ENCODE measurements around the gene GRK7. TPM values are rescaled to one million over a fixed set of nuclear protein-coding genes. Genes with fewer than 3 reads are reported as not detected.
"Not testable (repeated sequence)": the region's sequence is repeated elsewhere in the genome, so short reads cannot be mapped to it uniquely, and the experiment has no call there.

Gene GRK7
- total and polyA plus RNA-seq, 11 donors: 0.06 to 0.13 TPM; not detected in 9

DNA sequence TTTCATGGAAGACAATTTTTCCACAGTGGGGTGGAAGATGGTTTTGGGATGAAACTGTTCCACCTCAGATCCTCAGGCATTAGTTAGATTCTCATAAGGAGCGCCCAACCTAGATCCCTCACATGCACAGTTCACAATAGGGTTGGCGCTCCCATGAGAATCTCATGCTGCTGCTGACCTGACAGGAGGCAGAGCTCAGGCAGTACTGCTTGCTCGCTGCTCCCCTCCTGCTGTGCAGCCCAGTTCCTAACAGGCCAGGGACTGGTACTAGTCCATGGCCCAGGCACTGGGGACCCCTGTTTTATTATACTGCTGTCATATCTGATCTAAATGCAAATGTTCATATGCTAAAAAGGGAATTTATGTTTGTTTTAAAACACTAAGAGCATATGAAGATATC is 9.8 kb upstream of the GRK7 start:
- 91 to 96% (median 94%) methylated on average over 3 of the region's 3 CpGs for WGBS, 4 donors
- intact Hi-C loops (cut with DNase I): no loop called here
- no peak overlapping the region for H3K4me3 ChIP-seq
- no peaks in the 10 kb centered on the region for H3K27me3 ChIP-seq
- H3K4me1 ChIP-seq: no peaks in the 10 kb centered on the region
- H3K9me3 ChIP-seq: no peaks in the 10 kb centered on the region
- no peak for DNase-seq
- no peak for ATAC-seq
- H3K36me3 ChIP-seq: peaks cover 0 to 48% (median 20%) of the 10 kb centered on the region in 9 donors
- TF ChIP-seq, protein P1, sequence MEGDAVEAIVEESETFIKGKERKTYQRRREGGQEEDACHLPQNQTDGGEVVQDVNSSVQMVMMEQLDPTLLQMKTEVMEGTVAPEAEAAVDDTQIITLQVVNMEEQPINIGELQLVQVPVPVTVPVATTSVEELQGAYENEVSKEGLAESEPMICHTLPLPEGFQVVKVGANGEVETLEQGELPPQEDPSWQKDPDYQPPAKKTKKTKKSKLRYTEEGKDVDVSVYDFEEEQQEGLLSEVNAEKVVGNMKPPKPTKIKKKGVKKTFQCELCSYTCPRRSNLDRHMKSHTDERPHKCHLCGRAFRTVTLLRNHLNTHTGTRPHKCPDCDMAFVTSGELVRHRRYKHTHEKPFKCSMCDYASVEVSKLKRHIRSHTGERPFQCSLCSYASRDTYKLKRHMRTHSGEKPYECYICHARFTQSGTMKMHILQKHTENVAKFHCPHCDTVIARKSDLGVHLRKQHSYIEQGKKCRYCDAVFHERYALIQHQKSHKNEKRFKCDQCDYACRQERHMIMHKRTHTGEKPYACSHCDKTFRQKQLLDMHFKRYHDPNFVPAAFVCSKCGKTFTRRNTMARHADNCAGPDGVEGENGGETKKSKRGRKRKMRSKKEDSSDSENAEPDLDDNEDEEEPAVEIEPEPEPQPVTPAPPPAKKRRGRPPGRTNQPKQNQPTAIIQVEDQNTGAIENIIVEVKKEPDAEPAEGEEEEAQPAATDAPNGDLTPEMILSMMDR (IDR thresholded peaks at IDR 0.05): no peak
- no peak for TF ChIP-seq POLR2A (IDR thresholded peaks at IDR 0.05)
- no peak overlapping the region for H3K27ac ChIP-seq

DNA sequence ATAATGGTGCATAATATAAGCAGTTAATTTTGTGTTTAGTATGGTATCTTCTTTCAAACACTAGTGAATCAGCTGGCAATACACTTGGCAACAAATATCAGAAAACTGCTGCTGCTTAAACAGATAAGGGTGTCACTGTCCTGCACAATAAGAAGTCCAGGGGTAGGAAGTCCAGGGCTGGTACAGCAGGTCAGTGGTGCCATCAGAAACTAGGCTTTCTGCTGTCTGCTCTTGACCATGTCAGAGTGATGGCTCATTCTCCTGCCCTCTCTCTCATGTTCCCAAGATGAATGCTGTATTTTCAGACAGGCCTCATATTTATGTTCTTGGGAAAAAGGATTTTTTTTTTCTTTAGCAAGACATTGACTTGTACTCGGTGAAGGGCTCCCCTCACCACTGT is 9.2 kb upstream of the GRK7 start:
- no peak for DNase-seq
- no peak overlapping the region for H3K4me3 ChIP-seq
- 83 to 90% (median 88%) methylated on average over 1 of the region's 1 CpG for WGBS, 4 donors

DNA sequence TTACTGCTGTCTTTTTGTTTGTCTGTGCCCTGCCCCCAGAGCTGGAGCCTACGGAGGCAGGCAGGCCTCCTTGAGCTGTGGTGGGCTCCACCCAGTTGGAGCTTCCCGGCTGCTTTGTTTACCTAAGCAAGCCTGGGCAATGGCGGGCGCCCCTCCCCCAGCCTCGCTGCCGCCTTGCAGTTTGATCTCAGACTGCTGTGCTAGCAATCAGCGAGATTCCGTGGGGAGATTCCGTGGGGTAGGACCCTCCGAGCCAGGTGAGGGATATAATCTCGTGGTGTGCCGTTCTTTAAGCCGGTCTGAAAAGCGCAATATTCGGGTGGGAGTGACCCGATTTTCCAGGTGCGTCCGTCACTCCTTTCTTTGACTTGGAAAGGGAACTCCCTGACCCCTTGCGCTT is 656 bp upstream of the GRK7 start:
- H3K4me3 ChIP-seq; H3K36me3 ChIP-seq; DNase-seq; H3K9me3 ChIP-seq; H3K4me1 ChIP-seq; H3K27ac ChIP-seq; H3K27me3 ChIP-seq; intact Hi-C loops (cut with DNase I); ATAC-seq: not testable (repeated sequence)
- WGBS, 4 donors: 0 to 89% (median 84%) methylated on average over 1 to 17 of the region's 19 CpGs

More for the DNA sequence above, 9.2 kb upstream of the GRK7 start:
- peaks cover 0 to 42% (median 14%) of the 10 kb centered on the region in 9 donors for H3K36me3 ChIP-seq
- intact Hi-C loops (cut with DNase I): no loop called here
- no peaks in the 10 kb centered on the region for H3K4me1 ChIP-seq
- no peak for ATAC-seq
- no peak overlapping the region for H3K27ac ChIP-seq
- no peaks in the 10 kb centered on the region for H3K9me3 ChIP-seq
- H3K27me3 ChIP-seq: no peaks in the 10 kb centered on the region
- TF ChIP-seq POLR2A (IDR thresholded peaks at IDR 0.05): no peak
- TF ChIP-seq, protein P1 (IDR thresholded peaks at IDR 0.05): no peak

DNA sequence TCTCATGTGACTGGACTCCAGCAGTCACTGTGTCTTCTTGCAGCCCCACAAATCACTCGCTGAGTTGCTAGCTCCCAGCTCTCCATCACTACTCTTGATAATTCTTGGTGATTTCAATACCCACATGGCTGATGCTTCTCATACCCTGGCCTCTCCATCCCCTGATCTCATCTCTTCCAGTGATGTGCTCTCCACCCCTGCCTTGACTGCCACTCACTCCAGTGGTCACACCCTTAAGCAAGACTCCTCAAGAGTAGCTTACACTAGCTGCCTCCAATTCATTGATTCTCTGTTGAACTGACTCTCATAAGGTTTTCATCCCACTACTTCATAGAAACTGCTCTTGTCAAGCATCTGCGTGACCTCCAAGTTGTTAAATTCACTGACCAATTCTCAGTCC is 837 bp downstream of the GRK7 start:
- Histone ChIP-seq H3K9me3 (no peaks in the 10 kb centered on the region), H3K4me1 (no peaks in the 10 kb centered on the region), H3K36me3 (no peaks in the 10 kb centered on the region), H3K4me3 (no peak overlapping the region), H3K27me3 (no peaks in the 10 kb centered on the region), H3K27ac (no peak overlapping the region)
- TF ChIP-seq, protein P1 (IDR thresholded peaks at IDR 0.05): no peak
- TF ChIP-seq POLR2A (IDR thresholded peaks at IDR 0.05): no peak
- ATAC-seq: no peak
- intact Hi-C loops (cut with DNase I): no loop called here
- no peak for DNase-seq
- WGBS, 4 donors: 93 to 99% (median 97%) methylated on average over 2 of the region's 2 CpGs

DNA sequence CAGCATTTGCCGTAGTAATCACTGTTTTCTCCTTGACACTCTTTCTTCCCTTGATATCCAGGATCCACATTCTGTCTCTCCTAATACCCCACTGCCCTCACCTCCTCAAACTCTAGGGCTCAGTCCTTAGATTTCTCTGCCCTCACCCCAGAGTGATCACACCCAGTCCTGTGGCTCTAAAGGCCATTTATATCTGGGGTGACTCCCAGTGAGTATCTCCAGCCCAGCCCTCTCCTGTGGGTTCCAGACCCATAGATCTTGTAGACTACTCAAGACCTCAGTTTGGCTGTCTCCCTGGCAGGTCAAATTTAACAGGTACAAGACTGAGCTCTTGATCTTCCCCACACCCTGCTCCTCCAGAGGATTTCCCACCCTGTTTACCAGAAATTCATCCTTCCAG is 1.3 kb downstream of the GRK7 start:
- DNase-seq: no peak
- Histone ChIP-seq H3K9me3 (no peaks in the 10 kb centered on the region), H3K27me3 (no peaks in the 10 kb centered on the region), H3K36me3 (no peaks in the 10 kb centered on the region), H3K4me3 (no peak overlapping the region), H3K4me1 (no peaks in the 10 kb centered on the region), H3K27ac (no peak overlapping the region)
- ATAC-seq: no peak
- WGBS, 4 donors: 89 to 100% (median 96%) methylated on average over 1 of the region's 1 CpG
- TF ChIP-seq POLR2A (IDR thresholded peaks at IDR 0.05): no peak
- TF ChIP-seq, protein P1 (IDR thresholded peaks at IDR 0.05): no peak
- intact Hi-C loops (cut with DNase I): no loop called here
